Tibial nerve (tissue), 4 donors: Measurements from ENCODE around the gene TRMU.

Source experiments
- CTCF ChIP-seq, 5 experiments: fragments of 200-600 bp in 3 of 5; fragments of 450-650 bp in 2 of 5; sonication (generic) in 3 of 5; IDR thresholded peaks; one replicate each; pipeline ENCODE4 v1.5.1; 2016 to 2019; ENCODE audit warnings: antibody characterized with exemption in 5 of 5, mild to moderate bottlenecking in 3 of 5, moderate library complexity in 2 of 5
- EP300 ChIP-seq, 2 donors: sonication (generic); formaldehyde crosslinking; IDR thresholded peaks; one replicate each; pipeline ENCODE4 v1.6.1; 2017; ENCODE audit warnings: antibody characterized with exemption in 2 of 2, mild to moderate bottlenecking in 1 of 2
- POLR2A ChIP-seq, 2 donors: fragments of 450-650 bp; IDR thresholded peaks; one replicate each; pipeline ENCODE4 v1.6.1; 2017; ENCODE audit warnings: antibody characterized with exemption in 2 of 2, mild to moderate bottlenecking in 2 of 2, moderate library complexity in 2 of 2

GRCh38 chr22:46355996-46356471 is 20.5 kb downstream of the TRMU start:
- no peak for TF ChIP-seq CTCF (IDR thresholded peaks at IDR 0.05)
- TF ChIP-seq POLR2A (IDR thresholded peaks at IDR 0.05): no peak
- no peak for TF ChIP-seq EP300 (IDR thresholded peaks at IDR 0.05)
